ENCODE measurements around the gene ARAP2.

The ARAP2 gene

GRCh38 chr4:36067116-36067515 is 177.2 kb downstream of the ARAP2 start:
- H3K4me3 ChIP-seq (ENCODE audit: low read depth, low read length) = no peak overlapping the region
- DNase-seq (ENCODE audit: low read depth) = no peak

GRCh38 chr4:36065274-36065871 is 178.9 kb downstream of the ARAP2 start:
- DNase-seq (ENCODE audit: low read depth) = no peak
- no peak overlapping the region for H3K4me3 ChIP-seq (ENCODE audit: low read depth, low read length)

- DNase-seq (ENCODE audit: low read depth) = no peak
- no peak overlapping the region for H3K4me3 ChIP-seq (ENCODE audit: low read depth, low read length)
Observed at GRCh38 chr4:36064117-36064516, 180.2 kb downstream of the ARAP2 start.

- no peak for DNase-seq (ENCODE audit: low read depth)
- H3K4me3 ChIP-seq (ENCODE audit: low read depth, low read length) = no peak overlapping the region
Observed at GRCh38 chr4:36056136-36056535, 188.2 kb downstream of the ARAP2 start.

GRCh38 chr4:36054694-36055422 is 189.5 kb downstream of the ARAP2 start:
- no peak overlapping the region for H3K4me3 ChIP-seq (ENCODE audit: low read depth, low read length)
- no peak for DNase-seq (ENCODE audit: low read depth)

GRCh38 chr4:36053930-36054329 is 190.4 kb downstream of the ARAP2 start:
- no peak for DNase-seq (ENCODE audit: low read depth)
- H3K4me3 ChIP-seq (ENCODE audit: low read depth, low read length) = no peak overlapping the region

GRCh38 chr4:36051634-36052033 is 192.7 kb downstream of the ARAP2 start:
- no peak overlapping the region for H3K4me3 ChIP-seq (ENCODE audit: low read depth, low read length)
- no peak for DNase-seq (ENCODE audit: low read depth)

GRCh38 chr4:36046026-36046425 is 198.3 kb downstream of the ARAP2 start:
- DNase-seq (ENCODE audit: low read depth) = no peak
- H3K4me3 ChIP-seq (ENCODE audit: low read depth, low read length) = no peak overlapping the region

- DNase-seq (ENCODE audit: low read depth) = no peak
- H3K4me3 ChIP-seq (ENCODE audit: low read depth, low read length) = no peak overlapping the region
Observed at GRCh38 chr4:36043901-36044300, 200.4 kb downstream of the ARAP2 start.

GRCh38 chr4:36043241-36043640 is 201.1 kb downstream of the ARAP2 start:
- DNase-seq (ENCODE audit: low read depth) = no peak
- no peak overlapping the region for H3K4me3 ChIP-seq (ENCODE audit: low read depth, low read length)

GRCh38 chr4:36042122-36042970 is 202.0 kb downstream of the ARAP2 start:
- no peak overlapping the region for H3K4me3 ChIP-seq (ENCODE audit: low read depth, low read length)
- DNase-seq (ENCODE audit: low read depth) = no peak

GRCh38 chr4:36041340-36041739 is 203.0 kb downstream of the ARAP2 start:
- H3K4me3 ChIP-seq (ENCODE audit: low read depth, low read length) = no peak overlapping the region
- DNase-seq (ENCODE audit: low read depth) = no peak

GRCh38 chr4:36039026-36039425 is 205.3 kb downstream of the ARAP2 start:
- no peak for DNase-seq (ENCODE audit: low read depth)
- H3K4me3 ChIP-seq (ENCODE audit: low read depth, low read length) = no peak overlapping the region

- H3K4me3 ChIP-seq (ENCODE audit: low read depth, low read length) = no peak overlapping the region
- DNase-seq (ENCODE audit: low read depth) = no peak
Observed at GRCh38 chr4:36038491-36038890, 205.8 kb downstream of the ARAP2 start.

GRCh38 chr4:36037127-36037526 is 207.2 kb downstream of the ARAP2 start:
- DNase-seq (ENCODE audit: low read depth) = no peak
- H3K4me3 ChIP-seq (ENCODE audit: low read depth, low read length) = no peak overlapping the region

- H3K4me3 ChIP-seq (ENCODE audit: low read depth, low read length) = no peak overlapping the region
- DNase-seq (ENCODE audit: low read depth) = no peak
Observed at GRCh38 chr4:36029951-36030350, 214.4 kb downstream of the ARAP2 start.

GRCh38 chr4:36027203-36027602 is 217.1 kb downstream of the ARAP2 start:
- DNase-seq (ENCODE audit: low read depth) = no peak
- no peak overlapping the region for H3K4me3 ChIP-seq (ENCODE audit: low read depth, low read length)

GRCh38 chr4:36026348-36026880 is 217.9 kb downstream of the ARAP2 start:
- no peak for DNase-seq (ENCODE audit: low read depth)
- H3K4me3 ChIP-seq (ENCODE audit: low read depth, low read length) = no peak overlapping the region

GRCh38 chr4:36024901-36025660 is 219.2 kb downstream of the ARAP2 start:
- DNase-seq (ENCODE audit: low read depth) = no peak
- H3K4me3 ChIP-seq (ENCODE audit: low read depth, low read length) = no peak overlapping the region

GRCh38 chr4:36020351-36020750 is 224.0 kb downstream of the ARAP2 start:
- H3K4me3 ChIP-seq (ENCODE audit: low read depth, low read length) = no peak overlapping the region
- DNase-seq (ENCODE audit: low read depth) = no peak
